ENCODE measurements around the gene ALOXE3.

DNA sequence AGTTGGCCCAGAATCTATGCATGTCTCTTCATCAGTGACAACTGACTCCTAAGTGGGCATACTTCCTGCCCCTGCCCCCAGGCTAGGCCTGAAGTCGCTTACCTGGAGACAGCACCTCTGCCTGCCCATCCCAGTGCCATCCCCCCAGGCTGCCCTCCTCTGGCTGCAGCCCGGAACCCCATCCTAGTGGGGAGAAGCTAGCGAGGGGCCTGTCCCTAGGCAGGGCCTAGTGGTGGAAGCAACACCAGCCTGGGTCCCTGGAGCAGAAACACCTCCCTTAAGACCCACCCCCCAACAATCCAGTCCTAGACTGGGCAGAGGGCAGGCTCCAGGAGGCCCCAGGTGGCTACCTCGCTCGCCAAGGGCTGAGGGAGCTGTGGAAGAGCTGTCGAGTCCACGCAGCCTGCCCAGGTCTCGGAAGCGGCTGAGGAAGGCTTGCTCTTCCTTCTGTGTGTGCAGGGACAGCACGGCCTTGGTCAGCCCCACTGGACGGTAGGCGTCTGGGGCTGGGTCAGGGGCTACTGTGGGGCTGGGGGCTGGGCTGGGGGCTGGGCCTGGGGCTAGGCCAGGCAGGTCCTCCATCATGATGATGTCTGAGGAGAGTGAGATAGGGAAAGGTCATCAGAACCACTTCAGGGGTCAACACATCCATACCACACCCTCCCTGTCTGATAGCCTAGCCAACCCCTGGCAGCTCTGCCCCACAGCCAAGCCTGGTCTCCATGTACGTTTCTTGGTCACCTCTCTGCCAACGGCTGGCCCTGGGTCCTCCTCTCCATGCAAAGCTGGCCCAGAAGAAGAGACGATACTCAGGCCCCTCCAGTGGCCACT, 26.3 kb upstream of the ALOXE3 start:
- TF ChIP-seq, protein P1, sequence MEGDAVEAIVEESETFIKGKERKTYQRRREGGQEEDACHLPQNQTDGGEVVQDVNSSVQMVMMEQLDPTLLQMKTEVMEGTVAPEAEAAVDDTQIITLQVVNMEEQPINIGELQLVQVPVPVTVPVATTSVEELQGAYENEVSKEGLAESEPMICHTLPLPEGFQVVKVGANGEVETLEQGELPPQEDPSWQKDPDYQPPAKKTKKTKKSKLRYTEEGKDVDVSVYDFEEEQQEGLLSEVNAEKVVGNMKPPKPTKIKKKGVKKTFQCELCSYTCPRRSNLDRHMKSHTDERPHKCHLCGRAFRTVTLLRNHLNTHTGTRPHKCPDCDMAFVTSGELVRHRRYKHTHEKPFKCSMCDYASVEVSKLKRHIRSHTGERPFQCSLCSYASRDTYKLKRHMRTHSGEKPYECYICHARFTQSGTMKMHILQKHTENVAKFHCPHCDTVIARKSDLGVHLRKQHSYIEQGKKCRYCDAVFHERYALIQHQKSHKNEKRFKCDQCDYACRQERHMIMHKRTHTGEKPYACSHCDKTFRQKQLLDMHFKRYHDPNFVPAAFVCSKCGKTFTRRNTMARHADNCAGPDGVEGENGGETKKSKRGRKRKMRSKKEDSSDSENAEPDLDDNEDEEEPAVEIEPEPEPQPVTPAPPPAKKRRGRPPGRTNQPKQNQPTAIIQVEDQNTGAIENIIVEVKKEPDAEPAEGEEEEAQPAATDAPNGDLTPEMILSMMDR (IDR thresholded peaks at IDR 0.05) = no peak
- TF ChIP-seq EZH2phosphoT487 (IDR thresholded peaks at IDR 0.05) = no peak

All from neural progenitor cell (in vitro differentiated cells).